ENCODE data around the gene GLCE.
"Not testable (repeated sequence)": the region's sequence is repeated elsewhere in the genome, so short reads cannot be mapped to it uniquely, and the experiment has no call there.

Gene GLCE

DNA sequence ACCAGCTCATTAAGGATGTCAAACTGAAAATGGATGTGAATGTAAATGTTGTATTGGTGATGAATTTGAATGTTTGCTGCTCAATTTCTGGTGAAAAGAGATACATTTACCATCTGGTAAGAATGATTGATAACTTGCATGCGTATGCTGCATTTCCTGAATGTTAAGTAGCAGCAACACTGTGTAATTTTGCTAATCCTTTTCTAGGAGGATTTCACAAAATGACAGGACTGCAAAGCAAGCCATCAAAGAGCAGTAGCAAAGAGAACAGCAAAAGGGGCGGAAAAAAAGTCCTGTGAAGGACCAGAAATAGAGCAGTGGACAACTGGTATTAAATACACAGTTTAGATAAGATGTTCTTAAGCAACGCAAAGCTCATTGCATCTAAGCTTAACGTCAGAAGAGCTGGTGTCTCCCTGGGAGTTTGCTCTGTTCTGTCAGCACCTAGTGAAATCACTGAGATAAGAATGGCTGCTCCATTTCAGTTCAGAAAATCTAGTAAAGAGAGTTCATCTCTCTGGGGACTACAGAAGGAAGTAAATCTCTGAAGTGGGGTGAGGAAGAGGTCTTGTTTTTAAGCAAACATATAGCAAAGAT is 114.7 kb downstream of the GLCE start:
- DNase-seq (ENCODE audit: low spot score): no peak

DNA sequence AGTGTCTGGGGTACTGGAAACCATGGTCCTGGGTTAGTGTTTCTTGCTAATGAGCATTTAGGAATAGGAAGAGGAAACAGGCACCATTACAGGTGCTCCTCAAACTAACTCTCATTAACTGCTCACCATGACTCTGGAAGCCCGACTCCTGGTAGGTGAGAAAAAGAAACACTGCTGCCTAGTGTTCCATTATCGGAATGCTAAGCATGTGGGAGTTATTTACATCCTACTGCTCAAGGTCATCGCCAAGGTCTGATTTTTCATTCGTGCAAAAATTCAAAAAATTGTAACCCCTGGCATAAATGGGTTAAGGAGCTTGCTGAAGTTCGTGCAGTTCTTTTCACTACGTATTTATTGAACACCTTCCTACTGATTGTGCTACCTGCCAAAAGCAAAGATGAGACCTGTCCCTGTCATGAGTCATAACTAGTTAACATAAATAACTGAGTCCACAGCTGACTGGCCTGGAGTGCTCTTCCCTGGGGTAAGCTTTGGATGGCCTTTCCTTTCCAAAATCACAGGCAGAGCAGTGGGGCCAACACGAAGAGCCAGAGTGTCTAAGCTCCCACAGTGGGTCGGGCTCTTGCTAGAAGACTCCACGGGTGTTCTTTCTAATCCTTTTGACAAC is 115.6 kb downstream of the GLCE start:
- DNase-seq (ENCODE audit: low spot score): no peak

DNA sequence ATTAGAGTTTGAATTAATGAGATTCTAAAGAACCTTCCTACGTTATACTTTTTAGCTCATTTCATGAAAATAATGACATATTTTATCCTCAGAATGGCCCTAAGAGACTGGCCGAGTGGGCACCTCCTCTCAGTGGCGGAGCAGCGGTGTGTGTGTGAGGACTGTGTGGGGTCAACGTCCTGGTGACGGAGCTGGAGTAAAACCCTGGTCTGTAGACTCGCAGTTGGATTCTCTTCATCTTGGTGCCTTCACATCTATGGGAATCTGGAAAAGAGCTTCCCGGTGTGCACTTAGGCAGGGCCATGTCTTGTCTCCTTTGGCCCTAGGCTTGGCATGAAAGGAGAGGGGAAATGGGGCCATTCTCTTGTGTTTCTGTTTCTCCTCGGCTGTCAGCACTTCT is 116.9 kb downstream of the GLCE start:
- DNase-seq (ENCODE audit: low spot score): no peak

DNA sequence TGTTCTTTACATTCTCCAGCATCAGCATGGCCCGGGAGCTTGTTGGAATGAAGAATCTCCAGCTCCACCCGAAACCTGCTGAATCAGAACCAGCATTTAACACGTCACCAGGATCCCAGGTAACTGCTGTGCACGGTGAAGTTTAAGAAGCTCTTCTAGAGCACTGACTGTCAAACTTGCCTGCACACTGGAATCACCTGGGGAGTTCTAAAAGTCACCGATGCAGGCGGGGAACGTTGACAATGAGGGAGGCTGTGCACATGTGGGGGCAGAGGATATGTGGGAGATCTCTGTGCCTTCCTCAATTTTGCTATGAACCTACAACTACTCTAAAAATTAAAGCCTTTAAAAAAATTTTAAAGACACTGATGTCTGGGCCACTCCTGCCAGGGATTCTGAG is 119.2 kb downstream of the GLCE start:
- DNase-seq (ENCODE audit: low spot score): no peak

DNA sequence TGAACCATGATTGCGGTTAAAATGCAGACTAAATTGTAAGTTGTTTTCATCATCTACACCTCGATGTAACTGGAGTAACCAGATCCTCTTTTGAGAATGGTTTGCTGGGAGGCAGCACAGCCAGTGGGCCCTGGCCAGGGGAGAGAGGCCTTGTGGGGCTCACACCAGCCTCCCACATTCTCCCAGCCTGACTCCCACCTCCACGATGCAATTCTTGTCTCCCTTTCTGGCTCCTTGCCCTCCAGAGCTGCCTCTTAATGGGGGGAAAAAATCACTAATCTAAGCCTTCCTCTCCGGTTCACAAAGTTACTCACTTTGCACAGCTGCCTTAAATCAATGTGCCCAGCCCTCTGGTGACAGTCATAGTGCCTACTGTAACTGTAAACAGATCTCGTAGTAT is 120.3 kb downstream of the GLCE start:
- no peak for DNase-seq (ENCODE audit: low spot score)

DNA sequence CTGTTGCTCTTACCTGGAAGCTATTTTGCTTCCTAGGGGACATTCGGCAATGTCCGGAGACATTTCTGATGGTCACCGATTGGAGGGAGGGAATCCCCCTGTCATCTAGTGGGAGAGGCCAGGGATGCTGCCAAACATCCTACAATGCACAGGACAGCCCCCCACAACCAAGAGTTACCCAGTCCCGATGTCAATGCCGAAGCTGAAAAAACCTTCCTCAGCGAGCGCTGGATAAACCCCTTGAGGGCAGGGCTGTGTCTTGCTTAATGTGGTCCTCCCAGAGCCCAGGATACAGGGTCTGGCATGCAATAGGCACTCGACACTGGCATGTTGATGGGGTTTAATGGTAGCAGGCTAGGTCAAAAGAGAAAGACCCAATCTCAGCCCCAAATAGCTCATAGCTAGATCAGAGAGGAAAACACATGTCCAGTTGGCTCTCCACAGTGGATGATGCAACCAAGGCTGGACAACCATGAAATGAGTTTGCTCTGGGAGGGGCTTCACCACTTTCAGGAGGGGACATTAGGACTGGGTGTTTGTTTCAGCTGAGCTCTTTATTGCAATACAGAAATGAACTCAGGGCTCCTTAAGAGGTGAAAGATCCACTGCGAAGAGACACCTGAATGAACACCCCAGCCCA is 121.8 kb downstream of the GLCE start:
- no peak for DNase-seq (ENCODE audit: low spot score)

DNA sequence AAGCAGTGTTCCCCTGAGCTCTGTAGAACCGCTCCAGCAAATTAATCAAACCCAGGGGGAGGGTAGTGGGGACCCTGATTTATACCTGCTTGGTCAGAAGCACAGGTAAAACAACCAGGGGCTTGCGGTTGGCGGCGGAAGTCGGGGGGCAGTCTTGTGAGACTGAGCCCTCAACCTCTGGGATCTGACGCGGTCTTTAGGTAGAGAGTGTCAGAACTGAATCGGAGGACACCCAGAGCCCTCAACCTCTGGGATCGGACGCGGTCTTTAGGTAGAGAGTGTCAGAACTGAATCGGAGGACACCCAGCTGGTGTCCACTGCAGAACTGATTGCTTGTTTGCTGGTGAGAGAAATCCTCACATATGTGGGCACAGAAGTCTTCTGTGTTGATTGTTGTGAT is 125.4 kb downstream of the GLCE start:
- DNase-seq (ENCODE audit: low spot score): no peak

DNA sequence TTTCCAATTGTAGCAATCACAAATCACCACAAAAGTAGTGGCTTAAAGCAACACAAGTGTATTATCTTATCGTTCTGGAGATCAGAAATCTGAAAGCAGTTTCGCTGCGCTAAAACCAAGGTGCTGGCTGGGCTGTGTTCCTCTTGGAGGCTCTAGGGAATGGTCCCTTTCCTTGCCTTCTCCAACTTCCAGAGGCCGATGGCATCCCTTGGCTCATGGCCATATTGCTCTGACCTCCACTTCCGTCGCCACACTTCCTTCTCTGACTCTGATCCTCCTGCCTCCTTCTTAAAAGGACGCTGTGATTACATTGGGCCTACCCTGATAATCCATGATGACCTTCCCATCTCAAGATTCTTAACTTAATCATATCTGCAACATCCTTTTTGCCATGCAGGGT is 127.6 kb downstream of the GLCE start:
- no peak for DNase-seq (ENCODE audit: low spot score)

DNA sequence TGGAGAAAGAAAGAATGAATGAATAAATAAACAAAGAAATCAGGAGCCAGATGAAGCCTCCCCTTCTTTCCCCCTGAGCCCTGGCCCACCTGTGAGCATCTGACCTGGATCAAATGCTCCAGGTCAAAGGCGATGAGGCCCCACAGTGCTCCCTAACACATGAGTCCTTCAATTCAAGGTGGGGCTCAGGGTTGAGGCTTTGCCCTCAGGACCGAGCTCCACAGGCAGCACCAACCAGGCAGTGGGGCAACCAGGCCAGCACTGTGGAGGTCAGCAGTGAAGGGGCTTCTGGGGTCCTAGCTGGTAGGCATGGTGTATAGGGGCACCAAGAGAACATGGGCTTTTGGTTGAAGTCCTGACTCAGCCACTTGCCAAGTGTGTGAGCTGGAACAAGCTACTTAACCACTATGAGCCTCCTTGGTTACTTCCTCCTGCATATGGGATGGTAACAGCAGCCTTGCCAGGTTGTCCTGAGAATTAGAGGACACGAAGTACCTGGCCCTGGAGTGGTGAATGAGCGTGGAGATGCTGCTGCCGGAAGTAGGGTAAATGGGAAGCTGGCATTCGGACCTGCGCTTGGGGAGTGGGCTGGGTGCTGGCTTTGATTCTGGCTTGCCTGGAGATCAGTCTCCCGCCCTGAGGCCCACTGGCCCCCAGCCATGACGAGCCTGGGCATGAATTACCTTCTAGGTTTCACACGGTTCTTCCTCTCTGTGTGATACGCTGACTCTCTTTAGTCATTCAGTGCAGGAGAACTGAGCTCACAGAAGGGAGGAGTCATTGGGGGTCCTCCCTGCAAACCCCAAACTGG is 128.3 kb downstream of the GLCE start:
- no peak for DNase-seq (ENCODE audit: low spot score)

DNA sequence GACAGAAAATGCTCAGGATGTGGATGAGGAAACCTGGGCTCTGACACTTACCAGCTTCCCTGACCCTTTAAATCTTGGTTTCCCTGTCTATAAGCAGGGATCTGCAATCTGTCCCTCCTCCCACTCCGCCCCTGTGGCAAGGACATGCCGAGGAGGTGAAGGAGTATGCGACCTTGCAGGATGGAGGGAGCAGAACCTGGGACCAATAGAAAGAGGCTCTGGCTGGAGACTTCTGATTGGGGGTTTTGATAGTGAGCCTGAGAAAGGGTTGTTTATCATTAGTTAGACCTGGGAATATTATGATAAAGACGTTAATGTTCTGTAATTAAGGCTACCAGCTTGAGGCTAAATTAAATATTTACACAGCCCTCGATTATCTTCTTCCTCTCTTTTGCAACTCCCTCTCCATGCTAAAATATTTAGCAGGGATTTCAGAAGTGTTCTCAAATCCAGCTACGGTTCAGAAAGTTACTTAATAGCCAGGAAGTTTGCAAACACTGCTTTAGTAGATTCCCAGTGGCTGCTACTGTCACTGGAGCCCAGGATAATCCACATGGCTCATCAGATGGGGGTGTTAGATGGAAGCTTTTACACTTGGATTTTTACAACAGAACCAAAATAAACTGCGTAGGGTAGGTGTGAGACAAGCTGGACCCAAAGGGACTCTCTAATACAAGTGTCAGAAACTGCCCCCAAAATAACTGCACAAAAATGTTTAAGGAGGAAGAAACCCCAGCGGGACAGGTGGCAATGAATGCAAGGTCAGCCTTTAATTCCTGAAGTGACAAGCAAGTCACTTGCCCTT is 129.1 kb downstream of the GLCE start:
- no peak for DNase-seq (ENCODE audit: low spot score)

DNA sequence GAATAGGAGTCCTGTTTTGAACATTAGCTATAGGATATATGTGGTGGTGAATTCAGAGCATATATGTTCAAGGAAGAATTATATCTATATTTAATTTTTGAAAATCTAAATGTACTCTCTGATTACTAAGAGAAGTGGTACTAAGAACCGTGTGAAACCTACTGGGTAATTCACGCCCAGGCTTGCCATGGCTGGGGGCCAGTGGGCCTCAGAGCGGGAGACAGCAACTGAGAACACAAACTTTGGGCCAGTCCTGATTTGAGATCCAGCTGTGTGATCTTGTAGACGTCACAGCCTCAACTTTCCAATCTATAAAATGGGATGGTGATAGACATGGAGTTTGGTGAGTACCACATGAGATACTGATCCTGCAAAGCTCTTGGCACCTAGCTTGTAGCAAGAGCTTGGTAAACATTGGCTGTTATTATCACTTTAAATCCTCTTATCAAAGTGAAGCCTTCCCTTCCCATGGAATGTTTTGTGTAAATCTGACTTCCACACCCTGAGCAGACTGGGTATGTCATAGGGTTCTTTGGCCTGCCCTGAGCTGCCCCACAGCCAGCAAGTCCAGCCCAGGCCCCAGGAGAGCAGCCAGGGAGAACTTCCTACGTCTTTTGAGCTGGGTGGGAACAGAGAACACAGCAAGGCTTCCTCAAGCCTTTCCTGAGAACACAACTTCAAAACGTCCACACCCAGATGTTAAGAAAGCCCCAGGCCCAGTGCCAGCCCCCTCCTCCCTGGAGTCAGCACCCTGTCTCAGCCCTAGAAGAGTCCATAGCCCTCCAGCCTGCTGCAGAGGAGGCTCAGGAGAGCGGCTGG is 130.1 kb downstream of the GLCE start:
- DNase-seq (ENCODE audit: low spot score): no peak

DNA sequence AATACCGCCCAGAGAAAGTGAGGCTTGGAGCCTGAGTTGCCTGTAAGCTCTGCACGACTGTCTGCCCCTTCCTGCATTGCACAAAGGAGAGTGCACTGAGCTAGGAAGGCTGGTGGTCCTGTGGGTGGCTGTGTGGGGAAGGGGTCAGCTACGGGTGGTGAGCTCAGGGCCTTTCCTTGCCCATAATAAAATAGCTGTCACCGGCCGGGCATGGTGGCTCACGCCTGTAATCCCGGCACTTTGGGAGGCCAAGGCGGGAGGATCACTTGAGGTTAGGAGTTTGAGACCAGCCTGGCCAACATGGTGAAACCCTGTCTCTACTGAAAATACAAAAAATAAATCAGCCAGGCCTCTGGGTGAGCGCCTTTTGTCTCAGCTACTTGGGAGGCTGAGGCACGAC is 131.2 kb downstream of the GLCE start:
- not testable (repeated sequence) for DNase-seq (ENCODE audit: low spot score)

DNA sequence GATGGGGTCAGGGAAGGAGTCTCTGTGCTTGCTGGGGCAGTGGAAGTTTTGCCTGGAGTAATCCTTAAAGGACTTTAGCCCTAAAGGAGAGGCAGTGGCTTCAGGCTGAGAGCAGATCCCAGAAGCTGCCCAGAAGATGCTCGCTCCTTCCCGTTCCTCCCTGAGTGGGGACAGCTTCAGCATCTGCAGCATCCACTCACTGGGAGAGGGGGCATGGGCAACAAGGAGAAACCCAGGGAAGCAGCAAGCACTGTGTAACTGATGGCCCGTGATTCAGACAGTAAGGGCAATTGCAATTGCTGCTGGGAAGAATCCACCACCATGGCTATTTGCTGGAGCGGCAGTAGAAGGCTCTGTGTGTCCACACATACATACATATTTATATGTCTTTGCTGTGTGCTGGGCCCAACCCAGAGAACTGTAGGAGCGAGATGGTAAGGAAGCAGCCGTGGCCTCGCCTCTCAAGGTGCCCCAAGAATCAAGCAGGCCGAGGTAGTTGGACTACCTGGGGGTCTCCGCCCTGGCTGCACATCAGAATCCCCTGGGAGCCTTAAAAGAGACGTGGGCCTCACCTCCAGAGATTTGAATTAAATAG is 132.5 kb downstream of the GLCE start:
- DNase-seq (ENCODE audit: low spot score): no peak

DNA sequence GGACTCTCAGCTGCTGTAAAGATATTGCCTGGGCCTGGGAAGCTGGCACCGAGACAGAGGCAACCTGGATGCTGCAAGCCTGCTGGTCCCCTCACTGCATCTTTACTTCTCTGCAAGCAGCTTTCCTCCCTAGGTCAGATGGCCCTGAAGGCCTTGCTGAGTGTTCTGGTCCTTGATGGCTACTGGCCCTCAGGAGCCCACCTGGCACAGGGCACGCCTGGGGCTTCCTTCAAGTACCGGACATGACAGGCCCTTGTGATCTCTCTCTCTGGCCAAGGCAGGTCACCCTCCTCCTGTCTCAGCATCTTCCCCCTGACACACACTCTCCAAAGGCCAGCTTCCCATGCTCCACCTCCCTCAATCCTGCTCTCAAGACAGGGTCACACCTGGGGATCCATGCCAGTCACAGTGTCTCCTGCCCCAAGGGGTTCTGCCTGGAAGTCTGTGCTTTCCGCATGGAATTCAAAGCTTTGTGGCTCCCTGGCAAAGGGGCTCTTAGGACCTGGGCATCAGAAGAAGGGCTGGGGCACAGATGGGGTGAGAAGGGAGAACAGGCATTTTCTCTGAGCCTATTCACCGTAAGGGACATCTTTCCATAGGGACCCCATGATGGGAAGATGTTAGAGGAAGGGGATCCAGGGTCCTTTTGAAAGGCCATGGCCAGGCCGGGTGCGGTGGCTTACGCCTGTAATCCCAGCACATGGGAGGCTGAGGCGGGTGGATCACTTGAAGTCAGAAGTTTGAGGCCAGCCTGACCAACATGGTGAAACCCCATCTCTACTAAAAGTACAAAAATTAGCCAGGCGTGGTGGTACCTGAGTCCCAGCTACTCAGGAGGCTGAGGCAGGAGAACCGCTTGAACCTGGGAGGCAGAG is 133.5 kb downstream of the GLCE start:
- DNase-seq (ENCODE audit: low spot score): no peak

DNA sequence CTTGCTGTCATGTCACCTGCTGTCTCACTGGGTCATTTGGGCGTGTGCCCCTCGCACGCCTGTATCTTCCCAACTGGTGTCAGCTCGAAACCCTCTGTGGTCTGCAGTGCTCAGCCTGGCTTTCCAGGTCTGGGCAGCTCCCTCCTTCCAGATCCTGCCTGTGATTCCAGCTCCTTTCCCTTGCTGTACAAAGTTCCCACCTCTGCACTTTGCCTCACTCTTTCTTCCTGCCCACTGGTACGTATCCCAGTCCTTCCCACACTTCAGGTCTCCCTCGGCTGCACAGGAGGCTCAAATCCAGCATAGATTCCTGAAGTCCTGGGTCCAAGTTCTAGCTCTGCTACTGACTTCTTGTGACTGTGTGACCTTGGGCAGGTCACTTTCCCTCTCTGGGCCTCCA is 136.2 kb downstream of the GLCE start:
- no peak for DNase-seq (ENCODE audit: low spot score)

DNA sequence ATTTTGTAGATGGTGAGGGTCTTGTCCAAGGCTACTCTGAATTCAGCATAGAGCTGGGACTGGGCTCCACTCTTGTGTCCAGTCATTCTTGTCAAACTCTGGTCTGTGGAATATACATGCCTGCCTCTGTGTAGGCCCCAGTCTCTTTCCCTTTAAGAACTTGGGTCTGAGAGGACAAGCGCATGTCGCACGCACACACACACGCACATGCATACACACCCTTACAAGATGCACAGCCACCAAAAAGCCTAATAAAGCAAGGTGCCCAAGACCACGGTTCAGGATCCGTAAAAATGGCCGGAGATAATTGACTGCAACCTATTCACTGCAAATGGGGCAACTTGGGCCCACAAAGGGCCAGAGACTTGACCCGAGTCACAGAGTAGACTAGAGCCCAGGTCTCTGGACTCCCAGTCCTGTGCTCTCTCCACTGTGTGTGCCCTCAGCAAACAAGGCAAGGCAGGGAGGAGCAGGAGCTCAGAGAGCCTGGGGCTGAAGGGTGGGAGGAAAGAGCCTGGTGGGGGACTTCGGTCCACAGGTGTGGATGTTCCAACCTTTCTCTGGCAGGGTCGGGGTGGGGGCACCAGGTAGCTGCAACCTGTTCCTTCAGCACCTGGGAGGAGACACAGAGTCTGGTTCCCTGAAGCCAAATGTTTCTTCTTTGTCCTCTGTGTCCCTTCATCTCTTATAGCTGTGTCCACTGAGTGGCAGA is 137.4 kb downstream of the GLCE start:
- DNase-seq (ENCODE audit: low spot score): no peak

DNA sequence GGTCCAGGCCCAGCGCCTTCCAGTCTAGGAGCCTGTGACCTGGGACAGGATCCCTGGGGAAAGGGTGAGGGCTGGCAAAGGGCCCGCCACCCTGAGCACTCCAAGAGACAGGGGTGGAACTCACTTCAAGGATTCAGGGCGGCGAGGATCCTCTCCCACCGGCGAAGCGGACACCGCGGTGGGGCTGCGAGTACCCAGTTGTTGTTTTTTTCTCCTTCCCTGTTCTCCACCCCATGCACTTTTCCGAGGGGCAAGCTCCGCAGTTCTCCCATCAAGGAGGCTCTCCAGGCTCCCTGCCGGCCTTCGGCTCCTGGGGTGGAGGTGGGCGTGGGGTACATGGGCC is 137.9 kb downstream of the GLCE start:
- no peak for DNase-seq (ENCODE audit: low spot score)

DNA sequence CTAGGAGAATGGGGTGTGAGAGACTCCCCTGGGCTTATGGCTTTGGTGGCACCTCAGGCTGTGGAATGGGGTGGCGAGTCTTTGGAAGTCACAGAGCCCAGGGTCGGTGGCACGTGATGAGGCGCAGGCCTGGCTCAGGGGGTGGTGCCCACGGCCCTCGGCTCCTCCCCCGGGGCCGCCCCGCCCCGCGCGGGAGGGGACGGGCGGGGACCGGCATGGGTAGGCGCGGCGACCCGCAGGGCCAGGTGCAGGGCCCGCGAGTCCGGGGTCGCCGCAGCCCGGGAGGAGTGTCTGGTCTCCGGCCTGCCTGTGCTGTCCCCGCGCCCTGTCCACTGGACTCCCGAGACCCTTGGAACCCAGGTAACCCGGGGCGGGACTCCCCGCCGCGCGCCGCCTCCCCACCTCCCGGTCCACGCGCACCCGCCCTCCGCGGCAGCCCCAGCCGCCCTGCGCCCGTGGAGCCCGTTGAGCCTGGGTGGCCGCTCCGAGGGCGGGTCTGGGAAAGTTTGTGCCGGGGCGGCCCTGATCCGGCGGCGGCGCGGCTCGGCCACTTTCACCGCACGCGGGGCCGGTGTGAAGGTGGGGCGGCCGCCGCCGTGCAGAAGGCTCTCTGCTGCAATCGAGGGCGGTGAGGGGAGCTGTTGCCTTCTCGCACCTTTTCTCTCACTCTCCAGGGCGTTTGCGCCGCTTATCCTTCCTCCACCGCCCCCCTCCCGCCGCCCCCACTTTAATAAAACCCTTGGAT is 138.4 kb downstream of the GLCE start, which contains the start of gene PAQR5:
PAQR5 (plus strand) TSS at position 216 of the 745 bp plus-strand sequence. CDS start 61,169 bp downstream, outside the sequence.
- DNase-seq (ENCODE audit: low spot score): no peak

All from hematopoietic multipotent progenitor cell treated with erythropoietin and hydrocortisone succinate and interleukin-3 and kit ligand, for 17 days (in vitro differentiated cells).